GM12865 (cell line): ENCODE measurements around the gene ZFHX3.

Source experiments
- DNase-seq: peaks from one replicate; pipeline ENCODE4 v3.0.0; 2010; ENCODE audit warnings: low read depth
- H3K4me3 ChIP-seq: 2 replicates; pipeline ENCODE4 v1.5.1; 2011; ENCODE audit warnings: mild to moderate bottlenecking, low read depth, low read length, control low read depth
- CTCF ChIP-seq: IDR thresholded peaks from 2 replicates; pipeline ENCODE4 v1.5.1; 2011; ENCODE audit warnings: low read length, control low read depth, low read depth, inconsistent platforms; ENCODE audit not compliant: insufficient read depth; ENCODE audit errors: missing control alignments

The ZFHX3 gene

GRCh38 chr16:73021866-73022495 is 25.9 kb downstream of the ZFHX3 start:
- DNase-seq = no peak
- no peak for TF ChIP-seq CTCF
- no peak overlapping the region for H3K4me3 ChIP-seq

GRCh38 chr16:73020409-73020884 is 27.5 kb downstream of the ZFHX3 start:
- H3K4me3 ChIP-seq = no peak overlapping the region
- DNase-seq = no peak
- TF ChIP-seq CTCF = no peak

GRCh38 chr16:73019457-73020362 is 28.2 kb downstream of the ZFHX3 start:
- no peak for DNase-seq
- no peak overlapping the region for H3K4me3 ChIP-seq
- no peak for TF ChIP-seq CTCF

- TF ChIP-seq CTCF = no peak
- DNase-seq = no peak
- no peak overlapping the region for H3K4me3 ChIP-seq
These were observed 29.0 kb downstream of the ZFHX3 start for GRCh38 chr16:73018821-73019456.

GRCh38 chr16:73017321-73017720 is 30.6 kb downstream of the ZFHX3 start:
- no peak overlapping the region for H3K4me3 ChIP-seq
- no peak for DNase-seq
- TF ChIP-seq CTCF = no peak

- no peak overlapping the region for H3K4me3 ChIP-seq
- DNase-seq = peak; percentile 77
These were observed 31.5 kb downstream of the ZFHX3 start for GRCh38 chr16:73016488-73016830.

More at GRCh38 chr16:73016488-73016830, 31.5 kb downstream of the ZFHX3 start:
- TF ChIP-seq CTCF = no peak
